GM12878 (cell line): ENCODE data around the gene GUCY1A1. TPM values are rescaled to one million over a fixed set of nuclear protein-coding genes. Genes with fewer than 3 reads are reported as not detected.

Source experiments
- ATAC-seq: fragments of 200-7000 bp; cut with Tn5 transposase; 3 replicates; pipeline ENCODE4 v1.9.1; 2020; ENCODE audit warnings: mild to moderate bottlenecking, moderate library complexity
- BruUV-seq: library from RNA; stranded (reverse); fragments of 400-500 nt; replicated peaks from 2 replicates; lab custom pipeline; 2021; lab: Mats Ljungman, UMichigan
- CTCF ChIA-PET: fragments of 300-600 bp; sonication (Branson Sonifier 250); formaldehyde crosslinking; extraction: SDS; loops from one replicate; lab custom pipeline; 2021; ENCODE audit warnings: inconsistent platforms; lab: Yijun Ruan, JAX
- POLR2A ChIA-PET: fragments of 350-600 bp; formaldehyde crosslinking; extraction: SDS; loops from one replicate; lab custom pipeline; 2021; ENCODE audit warnings: inconsistent platforms; lab: Charles Lee
- RAD21 ChIA-PET: fragments of 300-600 bp; sonication (Branson Sonifier 250); formaldehyde crosslinking; loops from one replicate; lab custom pipeline; 2023; ENCODE audit warnings: antibody characterized with exemption; ENCODE audit not compliant: unreplicated experiment; lab: Charles Lee
- SMC1A ChIA-PET: fragments of 300-600 bp; sonication (Branson Sonifier 250); formaldehyde crosslinking; loops from one replicate; lab custom pipeline; 2023; ENCODE audit not compliant: unreplicated experiment, uncharacterized antibody; lab: Charles Lee
- DNase-seq: peaks from one replicate; pipeline ENCODE4 v3.0.0-alpha.2; 2011; ENCODE audit warnings: low read depth, low spot score
- FAIRE-seq: peaks from 3 replicates; lab custom pipeline; 2011; peaks lifted over from hg19 to GRCh38; lab: Jason Lieb, UNC
- H2AFZ ChIP-seq: 2 replicates; pipeline ENCODE4 v1.6.0; 2011; ENCODE audit warnings: low read depth, low read length, control low read depth; ENCODE audit not compliant: control insufficient read depth
- H3K27ac ChIP-seq: 2 replicates; pipeline ENCODE4 v1.5.1; 2011; ENCODE audit warnings: control low read depth; ENCODE audit not compliant: control insufficient read depth, insufficient read depth
- H3K27me3 ChIP-seq, 2 experiments: replicated peaks in 1 of 2; 2 replicates each; pipeline versions ENCODE4 v1.6.0 to v1.6.1; 2011; ENCODE audit warnings: low read length in 1 of 2; ENCODE audit not compliant: control insufficient read depth in 2 of 2, insufficient read depth in 2 of 2
- H3K36me3 ChIP-seq, 2 experiments: 2 replicates each; pipeline ENCODE4 v1.5.1; 2011; ENCODE audit warnings: low read length in 1 of 2; ENCODE audit not compliant: control insufficient read depth in 2 of 2, insufficient read depth in 2 of 2
- H3K4me1 ChIP-seq: 2 replicates; pipeline ENCODE4 v1.6.1; 2011; ENCODE audit warnings: mild to moderate bottlenecking, low read length, moderate library complexity, mixed read lengths; ENCODE audit not compliant: control insufficient read depth, insufficient read depth
- H3K4me2 ChIP-seq: 2 replicates; pipeline ENCODE4 v1.6.0; 2011; ENCODE audit warnings: control low read depth; ENCODE audit not compliant: control insufficient read depth, insufficient read depth
- H3K4me3 ChIP-seq: fragments of 200-600 bp; sonication (generic); 2 replicates; pipeline ENCODE4 v1.5.1; 2016
- H3K79me2 ChIP-seq: 2 replicates; pipeline ENCODE4 v1.6.0; 2011; ENCODE audit warnings: low read length; ENCODE audit not compliant: control insufficient read depth, insufficient read depth
- H3K9ac ChIP-seq: 2 replicates; pipeline ENCODE4 v1.8.0; 2011; ENCODE audit warnings: low read length, control low read depth, mixed read lengths; ENCODE audit not compliant: control insufficient read depth, insufficient read depth
- H3K9me3 ChIP-seq: replicated peaks from 3 replicates; pipeline ENCODE4 v1.5.1; 2011; ENCODE audit warnings: mild to moderate bottlenecking, low read length; ENCODE audit not compliant: control insufficient read depth, insufficient read depth
- H4K20me1 ChIP-seq: 2 replicates; pipeline ENCODE4 v1.6.0; 2011; ENCODE audit not compliant: control insufficient read depth, insufficient read depth
- CBFB ChIP-seq: IDR thresholded peaks from 2 replicates; pipeline ENCODE4 v1.6.1; 2016; ENCODE audit warnings: antibody characterized with exemption, low read depth
- CEBPB ChIP-seq, 2 experiments: fragments of 150-350 bp in 1 of 2; IDR thresholded peaks; 2 replicates each; pipeline ENCODE4 v1.6.1; 2012 to 2014; ENCODE audit warnings: low read depth in 2 of 2, low read length in 2 of 2, borderline replicate concordance in 1 of 2, inconsistent platforms in 1 of 2
- EP300 ChIP-seq, 2 experiments: fragments of 150-350 bp in 1 of 2; IDR thresholded peaks; 2 replicates each; pipeline ENCODE4 v1.6.1; 2011 to 2012; ENCODE audit warnings: low read depth in 2 of 2, low read length in 2 of 2, borderline replicate concordance in 1 of 2, improper control_type of control experiment in 1 of 2, inconsistent platforms in 1 of 2; ENCODE audit not compliant: control insufficient read depth in 1 of 2
- EZH2 ChIP-seq: IDR thresholded peaks from 2 replicates; pipeline ENCODE4 v1.6.1; 2012; ENCODE audit warnings: low read depth, mild to moderate bottlenecking, control low read depth, inconsistent platforms, low read length, borderline replicate concordance; ENCODE audit not compliant: control insufficient read depth
- GATAD2B ChIP-seq: fragments of 450-650 bp; conservative IDR thresholded peaks from 2 replicates; pipeline ENCODE4 v1.6.1; 2017; ENCODE audit warnings: low read depth, mild to moderate bottlenecking, moderate library complexity
- NFYA ChIP-seq: IDR thresholded peaks from 2 replicates; pipeline ENCODE4 v1.6.1; 2011; ENCODE audit warnings: low read depth, mild to moderate bottlenecking, low read length, improper control_type of control experiment, borderline replicate concordance
- PAX8 ChIP-seq: fragments of 450-650 bp; IDR thresholded peaks from 2 replicates; pipeline ENCODE4 v1.6.1; 2017; ENCODE audit warnings: mild to moderate bottlenecking, moderate library complexity
- PBX3 ChIP-seq: IDR thresholded peaks from 2 replicates; pipeline ENCODE4 v1.6.1; 2011; ENCODE audit warnings: mild to moderate bottlenecking, low read depth, low read length, moderate library complexity; ENCODE audit not compliant: insufficient replicate concordance
- RELB ChIP-seq: fragments of 450-650 bp; IDR thresholded peaks from 2 replicates; pipeline ENCODE4 v1.6.1; 2017; ENCODE audit warnings: low read depth, mild to moderate bottlenecking, moderate library complexity
- SMC3 ChIP-seq: IDR thresholded peaks from 2 replicates; pipeline ENCODE4 v1.6.1; 2011; ENCODE audit warnings: low read length, improper control_type of control experiment, borderline replicate concordance
- ZNF207 ChIP-seq: fragments of 450-650 bp; IDR thresholded peaks from 2 replicates; pipeline ENCODE4 v1.6.1; 2014; ENCODE audit warnings: antibody characterized with exemption, mild to moderate bottlenecking, borderline replicate concordance
- ZSCAN29 ChIP-seq: fragments of 450-650 bp; IDR thresholded peaks from 2 replicates; pipeline ENCODE4 v1.6.1; 2017; ENCODE audit warnings: mild to moderate bottlenecking, moderate library complexity
- WGBS: methylation state at CpG from one replicate; pipeline ENCODE4 v1.1.6; 2016; ENCODE audit warnings: low lambda C conversion rate; ENCODE audit not compliant: insufficient replicate concordance, insufficient coverage; ENCODE audit errors: missing lambda C conversion rate; 5-methylcytosine and 5-hydroxymethylcytosine counted together
- in situ Hi-C: fragments of 300-500 bp; cut with MboI; formaldehyde crosslinking; loops from 9 replicates; pipeline ENCODE4 v1.14.3; 2018; ENCODE audit warnings: mixed read lengths
- intact Hi-C: fragments of 100-400 bp; cut with micrococcal nuclease; formaldehyde crosslinking; loops from one replicate; pipeline ENCODE4 v1.14.2; 2022; ENCODE audit not compliant: unreplicated experiment
- polyA plus RNA-seq, 11 experiments: library from polyadenylated mRNA; depleted of rRNA in 4 of 11; unstranded in 6 of 11; stranded (reverse) in 5 of 11; fragments of >200 nt; fragmentation: Nextera tagmentation in 4 of 11; fragmentation: Illumina TruSeq in 1 of 11; extraction: Ambion mirVana in 4 of 11; extraction: Trizol in 1 of 11; gene quantifications; 1 replicate in 1 of 11; 2 replicates in 10 of 11; pipeline versions ENCODE4 v1.2.1 to v1.2.3, GENCODE V29; 2011 to 2016; ENCODE audit warnings: inconsistent platforms in 2 of 11, missing spikeins in 2 of 11, low read depth in 1 of 11
- total RNA-seq, 4 experiments: library from RNA; depleted of rRNA in 3 of 4; stranded (reverse); fragments of >200 nt in 3 of 4; fragmentation: Illumina TruSeq in 1 of 4; extraction: Trizol in 1 of 4; gene quantifications; 2 replicates each; pipeline versions ENCODE4 v1.2.1 to v1.2.3, GENCODE V29; 2013 to 2021

GUCY1A1 gene
- total and polyA plus RNA-seq, 10 of the 15 experiments (the other 5 are each of a cell fraction or from before 2014, with no cell fraction given), result 0.44 to 22.6 (median 0.55) TPM

- ChIA-PET CTCF (interaction anchor here (0.7 to 2.1 kb wide), 4 partner anchors 9 to 218 kb away, joined by 3 to 6 read pairs (median 4); no protein-coding TSS in a partner anchor), SMC1A (interaction anchor here (0.7 to 7.8 kb wide), 11 partner anchors 8 to 236 kb away, joined by 3 to 48 read pairs (median 5); no protein-coding TSS in a partner anchor)
- 0% methylated on average over 1 of the region's 1 CpG for WGBS
These were observed 44.9 kb downstream of the GUCY1A1 start for GRCh38 chr4:155711556-155711955.

DNA sequence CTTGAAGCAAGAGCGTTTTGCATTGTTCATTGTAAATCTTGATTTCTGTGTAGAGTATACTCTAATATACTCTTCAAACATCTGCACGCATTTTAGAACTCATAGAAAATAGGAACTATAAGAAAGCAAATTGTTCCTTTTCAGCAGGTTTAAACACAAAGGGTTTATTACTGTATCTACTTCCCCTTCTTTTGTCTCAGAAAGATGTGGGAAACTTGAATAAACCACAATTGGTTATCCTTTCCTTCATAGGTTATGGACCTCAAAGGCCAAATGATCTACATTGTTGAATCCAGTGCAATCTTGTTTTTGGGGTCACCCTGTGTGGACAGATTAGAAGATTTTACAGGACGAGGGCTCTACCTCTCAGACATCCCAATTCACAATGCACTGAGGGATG lies 46.2 kb downstream of the GUCY1A1 start:
- Histone ChIP-seq H2AFZ (no peak overlapping the region), H3K36me3 (no peaks in the 10 kb centered on the region), H3K4me1 (no peaks in the 10 kb centered on the region), H3K79me2 (no peaks in the 10 kb centered on the region), H3K27me3 (no peaks in the 10 kb centered on the region)
- no peak for FAIRE-seq
- no TSS peak for BruUV-seq
- no peak for ATAC-seq
- ChIA-PET POLR2A (interaction anchor here (1.5 to 2.2 kb wide), 2 partner anchors 8 to 28 kb away, joined by 3 to 6 read pairs; no protein-coding TSS in a partner anchor), RAD21 (no interaction called here)
- TF ChIP-seq SMC3, result no peak
- no peak for TF ChIP-seq EP300 (IDR thresholded peaks at IDR 0.05; ENCODE audit: borderline replicate concordance in 1 of 2, control insufficient read depth in 1 of 2, low read depth in 2 of 2, low read length in 2 of 2)
- TF ChIP-seq PAX8, result no peak
- TF ChIP-seq CEBPB (IDR thresholded peaks at IDR 0.05; ENCODE audit: borderline replicate concordance in 1 of 2, low read depth in 2 of 2, low read length in 2 of 2), result no peak
- no peak for TF ChIP-seq EZH2
- TF ChIP-seq RELB, result no peak
- TF ChIP-seq PBX3, result no peak
- TF ChIP-seq NFYA, result no peak
- TF ChIP-seq, all 136 proteins: peak for 0
- SMC1A ChIA-PET, result interaction anchor here (1.2 to 7.8 kb wide), 4 partner anchors 13 to 45 kb away, joined by 3 to 48 read pairs (median 4); no protein-coding TSS in a partner anchor
- Histone ChIP-seq H3K9me3 (no peaks in the 10 kb centered on the region), H3K9ac (no peak overlapping the region), H3K4me3 (no peak overlapping the region), H4K20me1 (no peaks in the 10 kb centered on the region), H3K4me2 (no peak overlapping the region), H3K27ac (no peak overlapping the region)
- 16% methylated on average over 3 of the region's 3 CpGs for WGBS
- in situ Hi-C loops (no loop called here), intact Hi-C loops (no loop called here)
- DNase-seq, result no peak
- CTCF ChIA-PET, result interaction anchor here (1.3 kb wide), 1 partner anchor 13 kb away, joined by 4 read pairs; no protein-coding TSS in a partner anchor

More at GRCh38 chr4:155711556-155711955, 44.9 kb downstream of the GUCY1A1 start:
- FAIRE-seq, result no peak
- in situ Hi-C loops, result no loop called here
- Histone ChIP-seq H3K79me2 (no peaks in the 10 kb centered on the region), H3K4me2 (no peak overlapping the region), H3K27me3 (no peaks in the 10 kb centered on the region), H2AFZ (no peak overlapping the region), H3K9ac (no peak overlapping the region), H3K4me3 (no peak overlapping the region), H3K27ac (no peak overlapping the region), H3K36me3 (no peaks in the 10 kb centered on the region), H4K20me1 (no peaks in the 10 kb centered on the region), H3K4me1 (no peaks in the 10 kb centered on the region), H3K9me3 (no peaks in the 10 kb centered on the region)
- no peak for ATAC-seq
- intact Hi-C loops, result no loop called here
- BruUV-seq, result no TSS peak
- ChIA-PET POLR2A (interaction anchor here (0.6 to 1.7 kb wide), 3 partner anchors 12 to 72 kb away, joined by 3 to 5 read pairs (median 4); no protein-coding TSS in a partner anchor), RAD21 (no interaction called here)
- TF ChIP-seq ZNF207 (no peak), GATAD2B (no peak), ZSCAN29 (no peak), CBFB (no peak)
- DNase-seq, result no peak
